ENCODE results near the gene ADAMTS16.

Gene ADAMTS16

DNA sequence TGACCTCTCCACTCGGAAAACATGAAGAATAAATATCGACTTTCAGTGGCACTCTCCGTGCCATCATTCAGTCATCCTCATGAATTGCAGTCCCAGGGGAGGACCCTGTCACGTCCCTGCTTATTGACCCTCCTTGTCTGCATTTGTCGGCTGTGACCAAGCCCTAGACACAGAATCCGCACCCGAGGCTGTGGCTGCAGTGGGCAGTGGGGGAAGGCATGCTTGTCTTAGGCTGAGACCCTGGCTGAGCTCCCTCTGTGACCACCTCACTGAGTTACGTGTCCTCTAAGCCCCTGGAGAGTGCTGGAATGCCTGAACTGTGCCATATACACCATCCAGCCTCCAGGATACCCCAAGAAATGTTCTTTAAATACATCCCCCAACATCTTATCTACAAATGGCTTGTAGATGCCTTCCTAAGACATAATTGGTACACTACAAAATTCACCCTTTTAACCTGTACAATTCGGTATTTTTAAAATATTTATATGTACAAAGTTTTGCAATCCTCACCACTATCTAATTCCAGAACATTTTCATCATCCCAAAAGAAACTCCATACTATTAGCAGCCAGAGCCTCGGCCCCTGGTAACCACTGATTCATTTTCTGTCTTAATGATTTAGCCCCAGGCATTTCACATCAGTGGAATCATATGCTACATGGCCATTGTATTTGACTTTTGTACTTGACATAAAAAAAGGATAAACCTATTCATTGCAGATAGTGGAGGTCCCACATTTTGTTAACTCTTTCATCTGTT is 201.6 kb downstream of the ADAMTS16 start:
- Histone ChIP-seq H3K9ac (ENCODE audit: low read depth, low read length, poor library complexity) (no peak overlapping the region), H3K9me3 (replicated peaks in 1 of 2; ENCODE audit: control insufficient read depth in 2 of 2, insufficient read depth in 1 of 2, low read depth in 1 of 2, low read length in 2 of 2) (no peaks in the 10 kb centered on the region), H3K14ac (ENCODE audit: low read length) (no peak overlapping the region), H3K27me3 (ENCODE audit: control insufficient read depth in 3 of 3, insufficient read depth in 3 of 3, low read depth in 1 of 3, low read length in 3 of 3) (no peaks in the 10 kb centered on the region), H3K27ac (replicated peaks; ENCODE audit: low read length) (no peak overlapping the region), H4K8ac (ENCODE audit: low read depth, low read length) (no peak overlapping the region), H3K4me1 (ENCODE audit: control insufficient read depth in 2 of 2, insufficient read depth in 1 of 2, low read depth in 1 of 2, low read length in 2 of 2) (peaks cover 5 to 7% of the 10 kb centered on the region in 2 donors), H2BK120ac (ENCODE audit: low read depth, low read length) (peak overlapping the region; percentile 22), H2AFZ (ENCODE audit: low read length) (no peak overlapping the region), H2BK15ac (ENCODE audit: low read length) (no peak overlapping the region), H4K91ac (ENCODE audit: low read depth, low read length, poor library complexity) (no peak overlapping the region), H3K36me3 (replicated peaks in 1 of 2; ENCODE audit: control insufficient read depth in 2 of 2, insufficient read depth in 2 of 2, low read length in 2 of 2) (no peaks in the 10 kb centered on the region), H2BK5ac (ENCODE audit: low read length) (no peak overlapping the region), H3K4me2 (ENCODE audit: insufficient read depth, low read length, poor library complexity, severe bottlenecking) (no peak overlapping the region), H3K4ac (ENCODE audit: low read length) (no peak overlapping the region), H2BK12ac (ENCODE audit: low read length) (no peak overlapping the region), H3K79me1 (ENCODE audit: low read depth, low read length) (no peaks in the 10 kb centered on the region), H3K18ac (ENCODE audit: low read length) (peak overlapping the region; percentile 38), H2AK5ac (ENCODE audit: low read depth, low read length) (peak overlapping the region; percentile 16), H3K4me3 (ENCODE audit: low read length in 2 of 2) (no peak overlapping the region), H3K23ac (ENCODE audit: low read depth, low read length, poor library complexity) (no peak overlapping the region)
- DNase-seq (ENCODE audit: low spot score): no peak
- no CpG with 5 or more reads among the region's 10 CpGs for WGBS, 2 donors (ENCODE audit: extremely low coverage in 2 of 2, insufficient read length in 2 of 2, insufficient replicate concordance in 1 of 2)

DNA sequence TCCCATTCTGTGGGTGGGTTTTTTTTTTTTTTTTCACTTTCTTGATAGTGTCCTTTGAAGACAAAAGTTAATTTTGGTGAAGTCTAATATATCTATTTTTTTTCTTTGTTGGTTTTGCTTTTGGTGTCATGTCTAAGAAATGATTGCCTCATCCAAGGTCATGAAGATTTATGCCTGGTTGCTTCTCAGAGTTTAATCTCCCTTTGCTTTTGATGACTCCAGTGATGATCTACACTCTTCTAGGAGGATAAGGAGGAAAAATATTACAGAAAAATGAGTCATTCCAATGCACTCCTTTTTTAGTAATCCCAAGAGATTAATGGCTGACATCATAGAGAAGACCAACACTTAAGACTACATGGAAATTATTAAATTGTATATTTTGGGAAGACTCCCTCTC is 202.7 kb downstream of the ADAMTS16 start:
- no peak overlapping the region for H2BK5ac ChIP-seq (ENCODE audit: low read length)
- H3K18ac ChIP-seq (ENCODE audit: low read length): no peak overlapping the region
- no peak for DNase-seq (ENCODE audit: low spot score)
- no peak overlapping the region for H3K4ac ChIP-seq (ENCODE audit: low read length)
- no peak overlapping the region for H2AFZ ChIP-seq (ENCODE audit: low read length)
- no peak overlapping the region for H3K4me3 ChIP-seq (ENCODE audit: low read length in 2 of 2)
- H3K14ac ChIP-seq (ENCODE audit: low read length): no peak overlapping the region
- no peaks in the 10 kb centered on the region for H3K79me1 ChIP-seq (ENCODE audit: low read depth, low read length)
- H3K27ac ChIP-seq (replicated peaks; ENCODE audit: low read length): no peak overlapping the region
- no peak overlapping the region for H2BK15ac ChIP-seq (ENCODE audit: low read length)
- H3K4me2 ChIP-seq (ENCODE audit: insufficient read depth, low read length, poor library complexity, severe bottlenecking): no peak overlapping the region
- no peak overlapping the region for H2BK12ac ChIP-seq (ENCODE audit: low read length)
- no peak overlapping the region for H4K91ac ChIP-seq (ENCODE audit: low read depth, low read length, poor library complexity)
- H3K4me1 ChIP-seq (ENCODE audit: control insufficient read depth in 2 of 2, insufficient read depth in 1 of 2, low read depth in 1 of 2, low read length in 2 of 2): peaks cover 4 to 7% of the 10 kb centered on the region in 2 donors
- no peak overlapping the region for H4K8ac ChIP-seq (ENCODE audit: low read depth, low read length)
- no peak overlapping the region for H3K23ac ChIP-seq (ENCODE audit: low read depth, low read length, poor library complexity)
- H3K9ac ChIP-seq (ENCODE audit: low read depth, low read length, poor library complexity): no peak overlapping the region
- no peaks in the 10 kb centered on the region for H3K36me3 ChIP-seq (replicated peaks in 1 of 2; ENCODE audit: control insufficient read depth in 2 of 2, insufficient read depth in 2 of 2, low read length in 2 of 2)
- H2AK5ac ChIP-seq (ENCODE audit: low read depth, low read length): no peak overlapping the region
- no peak overlapping the region for H2BK120ac ChIP-seq (ENCODE audit: low read depth, low read length)
- no peaks in the 10 kb centered on the region for H3K27me3 ChIP-seq (ENCODE audit: control insufficient read depth in 3 of 3, insufficient read depth in 3 of 3, low read depth in 1 of 3, low read length in 3 of 3)
- H3K9me3 ChIP-seq (replicated peaks in 1 of 2; ENCODE audit: control insufficient read depth in 2 of 2, insufficient read depth in 1 of 2, low read depth in 1 of 2, low read length in 2 of 2): no peaks in the 10 kb centered on the region

DNA sequence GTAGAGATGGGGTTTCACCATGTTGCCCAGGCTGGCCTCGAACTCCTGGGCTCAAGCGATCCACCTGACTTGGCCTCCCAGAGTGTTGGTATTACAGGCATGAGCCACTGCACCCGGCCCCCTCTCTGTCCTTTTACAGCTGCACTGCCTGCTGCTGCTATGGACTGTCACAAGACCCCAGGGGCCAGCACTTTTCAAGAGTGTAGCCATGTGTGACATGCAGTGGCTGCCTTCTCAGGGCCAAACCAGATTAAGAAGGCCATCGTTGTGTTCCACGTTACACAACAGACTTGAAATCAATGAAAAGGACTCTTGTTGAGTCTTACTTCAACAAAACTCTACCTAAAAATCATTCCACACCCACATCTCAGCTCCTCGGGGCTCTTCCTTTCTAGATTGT is 203.4 kb downstream of the ADAMTS16 start:
- H3K27ac ChIP-seq (replicated peaks; ENCODE audit: low read length): no peak overlapping the region
- no peak overlapping the region for H4K8ac ChIP-seq (ENCODE audit: low read depth, low read length)
- no peaks in the 10 kb centered on the region for H3K9me3 ChIP-seq (replicated peaks in 1 of 2; ENCODE audit: control insufficient read depth in 2 of 2, insufficient read depth in 1 of 2, low read depth in 1 of 2, low read length in 2 of 2)
- no peak for DNase-seq (ENCODE audit: low spot score)
- peaks cover 4 to 7% of the 10 kb centered on the region in 2 donors for H3K4me1 ChIP-seq (ENCODE audit: control insufficient read depth in 2 of 2, insufficient read depth in 1 of 2, low read depth in 1 of 2, low read length in 2 of 2)
- H3K79me1 ChIP-seq (ENCODE audit: low read depth, low read length): no peaks in the 10 kb centered on the region
- no peaks in the 10 kb centered on the region for H3K27me3 ChIP-seq (ENCODE audit: control insufficient read depth in 3 of 3, insufficient read depth in 3 of 3, low read depth in 1 of 3, low read length in 3 of 3)
- H2BK120ac ChIP-seq (ENCODE audit: low read depth, low read length): no peak overlapping the region
- H2BK15ac ChIP-seq (ENCODE audit: low read length): no peak overlapping the region
- H3K14ac ChIP-seq (ENCODE audit: low read length): no peak overlapping the region
- H4K91ac ChIP-seq (ENCODE audit: low read depth, low read length, poor library complexity): no peak overlapping the region
- no peak overlapping the region for H3K4ac ChIP-seq (ENCODE audit: low read length)
- no peak overlapping the region for H2AK5ac ChIP-seq (ENCODE audit: low read depth, low read length)
- H3K4me3 ChIP-seq (ENCODE audit: low read length in 2 of 2): no peak overlapping the region
- peak overlapping the region; percentile 65 for H2AFZ ChIP-seq (ENCODE audit: low read length)
- H2BK12ac ChIP-seq (ENCODE audit: low read length): no peak overlapping the region
- no CpG with 5 or more reads among the region's 6 CpGs for WGBS, 2 donors (ENCODE audit: extremely low coverage in 2 of 2, insufficient read length in 2 of 2, insufficient replicate concordance in 1 of 2)
- no peak overlapping the region for H3K9ac ChIP-seq (ENCODE audit: low read depth, low read length, poor library complexity)
- H3K23ac ChIP-seq (ENCODE audit: low read depth, low read length, poor library complexity): no peak overlapping the region
- H3K4me2 ChIP-seq (ENCODE audit: insufficient read depth, low read length, poor library complexity, severe bottlenecking): no peak overlapping the region
- H3K18ac ChIP-seq (ENCODE audit: low read length): no peak overlapping the region
- H3K36me3 ChIP-seq (replicated peaks in 1 of 2; ENCODE audit: control insufficient read depth in 2 of 2, insufficient read depth in 2 of 2, low read length in 2 of 2): no peaks in the 10 kb centered on the region
- H2BK5ac ChIP-seq (ENCODE audit: low read length): no peak overlapping the region

DNA sequence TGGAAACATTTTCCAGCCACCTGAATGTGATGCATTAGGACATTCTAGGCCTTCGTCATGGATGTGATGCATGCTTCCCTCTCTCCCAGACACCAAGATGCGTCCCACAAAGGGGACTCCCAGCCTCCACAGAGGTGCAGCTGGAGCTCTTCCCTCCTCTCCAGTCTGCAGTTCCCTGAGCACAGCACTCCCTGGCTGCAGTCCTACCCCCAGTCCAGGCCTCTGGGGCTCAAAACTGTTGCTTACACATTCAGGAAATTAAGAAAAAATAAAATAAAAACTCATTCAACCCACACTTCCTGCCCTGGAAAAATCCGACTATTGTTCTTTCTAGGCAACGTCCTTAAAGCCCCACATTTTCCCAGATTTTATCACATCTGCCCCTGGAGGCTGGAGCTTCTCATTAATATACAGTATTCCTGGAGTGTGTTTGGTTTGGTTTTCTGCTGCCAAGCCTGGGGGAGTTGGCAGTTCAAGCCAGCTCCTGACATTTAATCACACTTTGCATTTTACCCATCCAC is 204.0 kb downstream of the ADAMTS16 start:
- Histone ChIP-seq H3K4me1 (ENCODE audit: control insufficient read depth in 2 of 2, insufficient read depth in 1 of 2, low read depth in 1 of 2, low read length in 2 of 2) (peaks cover 4 to 7% of the 10 kb centered on the region in 2 donors), H3K36me3 (replicated peaks in 1 of 2; ENCODE audit: control insufficient read depth in 2 of 2, insufficient read depth in 2 of 2, low read length in 2 of 2) (no peaks in the 10 kb centered on the region), H2BK12ac (ENCODE audit: low read length) (no peak overlapping the region), H3K4me3 (ENCODE audit: low read length in 2 of 2) (no peak overlapping the region), H2AK5ac (ENCODE audit: low read depth, low read length) (no peak overlapping the region), H3K18ac (ENCODE audit: low read length) (no peak overlapping the region), H3K4ac (ENCODE audit: low read length) (no peak overlapping the region), H4K91ac (ENCODE audit: low read depth, low read length, poor library complexity) (no peak overlapping the region), H3K14ac (ENCODE audit: low read length) (no peak overlapping the region), H3K27ac (replicated peaks; ENCODE audit: low read length) (no peak overlapping the region), H3K23ac (ENCODE audit: low read depth, low read length, poor library complexity) (no peak overlapping the region), H3K4me2 (ENCODE audit: insufficient read depth, low read length, poor library complexity, severe bottlenecking) (no peak overlapping the region), H3K79me1 (ENCODE audit: low read depth, low read length) (no peaks in the 10 kb centered on the region), H3K9me3 (replicated peaks in 1 of 2; ENCODE audit: control insufficient read depth in 2 of 2, insufficient read depth in 1 of 2, low read depth in 1 of 2, low read length in 2 of 2) (no peaks in the 10 kb centered on the region), H2BK120ac (ENCODE audit: low read depth, low read length) (no peak overlapping the region), H2BK5ac (ENCODE audit: low read length) (no peak overlapping the region), H2BK15ac (ENCODE audit: low read length) (no peak overlapping the region), H3K27me3 (ENCODE audit: control insufficient read depth in 3 of 3, insufficient read depth in 3 of 3, low read depth in 1 of 3, low read length in 3 of 3) (no peaks in the 10 kb centered on the region), H4K8ac (ENCODE audit: low read depth, low read length) (no peak overlapping the region), H3K9ac (ENCODE audit: low read depth, low read length, poor library complexity) (no peak overlapping the region), H2AFZ (ENCODE audit: low read length) (peak overlapping the region; percentile 65)
- no CpG with 5 or more reads among the region's 4 CpGs for WGBS, 2 donors (ENCODE audit: extremely low coverage in 2 of 2, insufficient read length in 2 of 2, insufficient replicate concordance in 1 of 2)
- no peak for DNase-seq (ENCODE audit: low spot score)
